Activated CD8-positive, alpha-beta T cell treated with anti-CD3 and anti-CD28 coated beads for 36 hours (primary cell): Measurements from ENCODE around the gene LDLRAP1. TPM values are rescaled to one million over a fixed set of nuclear protein-coding genes. Genes with fewer than 3 reads are reported as not detected.
A peak's percentile ranks its signal among the peaks of the same experiment; 100 is the strongest.

ENCODE experiments used
- ATAC-seq: fragments of 200-7000 bp; cut with Tn5 transposase; one replicate; pipeline ENCODE4 v1.10.0; 2021; ENCODE audit warnings: mild to moderate bottlenecking, moderate library complexity
- CTCF ChIA-PET: fragments of 350-600 bp; sonication (Branson Sonifier 250); formaldehyde crosslinking; loops from one replicate; lab custom pipeline; 2021; ENCODE audit warnings: antibody characterized with exemption; lab: Charles Lee
- POLR2A ChIA-PET: fragments of 350-600 bp; sonication (Branson Sonifier 250); formaldehyde crosslinking; loops from one replicate; lab custom pipeline; 2021; ENCODE audit warnings: antibody characterized with exemption; lab: Charles Lee
- DNase-seq: peaks from one replicate; pipeline ENCODE4 v3.0.0-alpha.2; 2020
- H3K27ac Mint-ChIP-seq: one replicate; pipeline ENCODE4 v1.8.0; 2021; ENCODE audit warnings: mild to moderate bottlenecking, mixed read lengths
- H3K27me3 Mint-ChIP-seq: one replicate; pipeline ENCODE4 v1.8.0; 2021; ENCODE audit warnings: mixed read lengths
- H3K36me3 Mint-ChIP-seq: one replicate; pipeline ENCODE4 v1.8.0; 2021; ENCODE audit warnings: low read depth, mixed read lengths
- H3K4me1 Mint-ChIP-seq: one replicate; pipeline ENCODE4 v1.8.0; 2021; ENCODE audit warnings: low read depth, mixed read lengths
- H3K4me3 Mint-ChIP-seq: one replicate; pipeline ENCODE4 v1.8.0; 2021; ENCODE audit warnings: mild to moderate bottlenecking, moderate library complexity, mixed read lengths
- H3K9me3 Mint-ChIP-seq: one replicate; pipeline ENCODE4 v1.8.0; 2021; ENCODE audit warnings: mixed read lengths
- intact Hi-C: fragments of 100-400 bp; cut with micrococcal nuclease; formaldehyde crosslinking; loops from one replicate; pipeline ENCODE4 v1.10.0; 2022
- total RNA-seq, 2 experiments: library from RNA; stranded (reverse); gene quantifications; one replicate each; pipeline ENCODE4 v1.2.3, GENCODE V29; 2021
- TF ChIP-seq, protein P1 (sequence below): fragments of 200-600 bp; IDR thresholded peaks from one replicate; pipeline ENCODE4 v1.8.0; 2022; ENCODE audit warnings: antibody characterized with exemption, mild to moderate bottlenecking

Gene LDLRAP1, protein sequence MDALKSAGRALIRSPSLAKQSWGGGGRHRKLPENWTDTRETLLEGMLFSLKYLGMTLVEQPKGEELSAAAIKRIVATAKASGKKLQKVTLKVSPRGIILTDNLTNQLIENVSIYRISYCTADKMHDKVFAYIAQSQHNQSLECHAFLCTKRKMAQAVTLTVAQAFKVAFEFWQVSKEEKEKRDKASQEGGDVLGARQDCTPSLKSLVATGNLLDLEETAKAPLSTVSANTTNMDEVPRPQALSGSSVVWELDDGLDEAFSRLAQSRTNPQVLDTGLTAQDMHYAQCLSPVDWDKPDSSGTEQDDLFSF
- 10 to 100 TPM; 13.4 to 14.5 TPM for total RNA-seq

DNA sequence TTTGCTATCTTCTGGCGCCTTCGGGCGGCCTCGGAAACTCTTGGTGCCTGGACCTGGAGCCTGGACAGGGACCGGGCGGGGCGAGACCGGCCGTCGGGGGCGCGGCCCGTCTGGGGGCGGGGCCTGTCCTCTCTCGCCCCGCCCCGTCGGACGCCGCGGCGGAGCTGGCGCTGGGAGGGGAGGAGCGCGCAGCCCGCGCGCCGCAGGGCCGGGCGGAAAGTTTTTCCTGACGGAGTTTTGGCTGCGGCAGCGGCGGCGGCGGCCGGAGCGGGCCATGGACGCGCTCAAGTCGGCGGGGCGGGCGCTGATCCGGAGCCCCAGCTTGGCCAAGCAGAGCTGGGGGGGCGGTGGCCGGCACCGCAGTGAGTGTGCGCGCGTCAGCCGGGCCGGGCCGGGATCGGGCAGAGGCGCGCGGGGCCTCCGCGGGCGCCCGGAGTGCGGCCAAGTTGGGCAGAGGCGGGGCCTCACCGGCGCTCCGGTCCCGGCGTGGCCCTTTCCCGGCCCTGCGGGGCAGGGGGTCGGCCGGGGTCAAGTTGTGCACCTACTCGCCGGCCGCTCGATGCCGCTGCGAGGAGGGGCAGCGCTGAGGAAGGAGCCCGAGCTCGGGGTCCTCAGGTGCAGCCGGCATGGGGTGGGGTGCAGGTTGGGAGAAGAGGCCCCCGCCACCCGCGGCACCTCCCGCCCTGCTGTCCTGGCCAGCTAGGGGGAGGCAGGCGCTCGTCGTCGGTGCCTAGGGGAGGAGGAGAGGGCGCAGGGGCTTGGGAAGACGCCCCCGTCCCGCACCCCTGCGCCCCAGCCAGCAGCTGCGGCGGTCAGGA is at the start of gene LDLRAP1:
LDLRAP1 (plus strand) TSS at position 182 of the 818 bp plus-strand sequence; CDS start at position 275, 93 bp downstream.
- H3K4me1 Mint-ChIP-seq: peaks cover 39% of the 10 kb centered on the region
- no peaks in the 10 kb centered on the region for H3K36me3 Mint-ChIP-seq
- CTCF ChIA-PET: interaction anchor here (0.9 to 1.6 kb wide), 5 partner anchors 20 to 29 kb away, joined by 3 to 4 read pairs (median 3); no protein-coding TSS in a partner anchor
- no peaks in the 10 kb centered on the region for H3K9me3 Mint-ChIP-seq
- TF ChIP-seq, protein P1, sequence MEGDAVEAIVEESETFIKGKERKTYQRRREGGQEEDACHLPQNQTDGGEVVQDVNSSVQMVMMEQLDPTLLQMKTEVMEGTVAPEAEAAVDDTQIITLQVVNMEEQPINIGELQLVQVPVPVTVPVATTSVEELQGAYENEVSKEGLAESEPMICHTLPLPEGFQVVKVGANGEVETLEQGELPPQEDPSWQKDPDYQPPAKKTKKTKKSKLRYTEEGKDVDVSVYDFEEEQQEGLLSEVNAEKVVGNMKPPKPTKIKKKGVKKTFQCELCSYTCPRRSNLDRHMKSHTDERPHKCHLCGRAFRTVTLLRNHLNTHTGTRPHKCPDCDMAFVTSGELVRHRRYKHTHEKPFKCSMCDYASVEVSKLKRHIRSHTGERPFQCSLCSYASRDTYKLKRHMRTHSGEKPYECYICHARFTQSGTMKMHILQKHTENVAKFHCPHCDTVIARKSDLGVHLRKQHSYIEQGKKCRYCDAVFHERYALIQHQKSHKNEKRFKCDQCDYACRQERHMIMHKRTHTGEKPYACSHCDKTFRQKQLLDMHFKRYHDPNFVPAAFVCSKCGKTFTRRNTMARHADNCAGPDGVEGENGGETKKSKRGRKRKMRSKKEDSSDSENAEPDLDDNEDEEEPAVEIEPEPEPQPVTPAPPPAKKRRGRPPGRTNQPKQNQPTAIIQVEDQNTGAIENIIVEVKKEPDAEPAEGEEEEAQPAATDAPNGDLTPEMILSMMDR: no peak
- H3K27ac Mint-ChIP-seq: peak within 1 kb of the TSS; percentile 75
- POLR2A ChIA-PET: interaction anchor here (0.5 to 1.4 kb wide), 4 partner anchors 9 to 66 kb away, joined by 3 to 5 read pairs (median 4); no protein-coding TSS in a partner anchor
- H3K27me3 Mint-ChIP-seq: no peaks in the 10 kb centered on the region
- peak within 1 kb of the TSS; percentile 82 for H3K4me3 Mint-ChIP-seq
- intact Hi-C loops: loop anchor here (10.0 kb wide), 1 partner anchor 161 kb away; no protein-coding TSS in a partner anchor
- ATAC-seq (peak; percentile 92), DNase-seq (peak; percentile 58)

- TF ChIP-seq, protein P1: no peak
- intact Hi-C loops: no loop called here
- no peaks in the 10 kb centered on the region for H3K27me3 Mint-ChIP-seq
- H3K36me3 Mint-ChIP-seq: peaks cover 20% of the 10 kb centered on the region
- no peak overlapping the region for H3K4me3 Mint-ChIP-seq
- ChIA-PET POLR2A (interaction anchor here (0.8 kb wide), 1 partner anchor 316 kb away, joined by 3 read pairs; no protein-coding TSS in a partner anchor), CTCF (no interaction called here)
- no peak overlapping the region for H3K27ac Mint-ChIP-seq
- DNase-seq (no peak), ATAC-seq (no peak)
- H3K9me3 Mint-ChIP-seq: no peaks in the 10 kb centered on the region
- H3K4me1 Mint-ChIP-seq: no peaks in the 10 kb centered on the region
Observed at GRCh38 chr1:25494952-25495351, 48.5 kb upstream of the LDLRAP1 start.

GRCh38 chr1:25500694-25501093 is 42.7 kb upstream of the LDLRAP1 start:
- intact Hi-C loops: loop anchor here (5.0 kb wide), 1 partner anchor 312 kb away; no protein-coding TSS in a partner anchor
- Mint-ChIP-seq H3K27me3 (no peaks in the 10 kb centered on the region), H3K4me1 (peaks cover under 1% of the 10 kb centered on the region), H3K36me3 (peaks cover 7% of the 10 kb centered on the region), H3K4me3 (no peak overlapping the region), H3K9me3 (no peaks in the 10 kb centered on the region), H3K27ac (no peak overlapping the region)
- ATAC-seq (no peak), DNase-seq (no peak)
- POLR2A ChIA-PET: no interaction called here
- CTCF ChIA-PET: interaction anchor here (6.4 to 6.9 kb wide), 2 partner anchors 14 to 19 kb away, joined by 63 to 77 read pairs; no protein-coding TSS in a partner anchor
- TF ChIP-seq, protein P1: no peak

GRCh38 chr1:25501235-25502058 is 42.0 kb upstream of the LDLRAP1 start:
- Mint-ChIP-seq H3K27ac (no peak overlapping the region), H3K4me3 (no peak overlapping the region), H3K4me1 (peaks cover 8% of the 10 kb centered on the region), H3K9me3 (no peaks in the 10 kb centered on the region), H3K27me3 (no peaks in the 10 kb centered on the region), H3K36me3 (peaks cover 6% of the 10 kb centered on the region)
- DNase-seq: peak; percentile 36
- POLR2A ChIA-PET: interaction anchor here (0.8 to 1.1 kb wide), 2 partner anchors 12 to 27 kb away, joined by 3 read pairs; no protein-coding TSS in a partner anchor
- intact Hi-C loops: loop anchor here (5.0 kb wide), 1 partner anchor 311 kb away; no protein-coding TSS in a partner anchor
- TF ChIP-seq, protein P1: peak; percentile 25
- no peak for ATAC-seq
- CTCF ChIA-PET: interaction anchor here (0.8 to 6.9 kb wide), 7 partner anchors 9 to 107 kb away, joined by 3 to 77 read pairs (median 5); no protein-coding TSS in a partner anchor
